NCI-H146 (cell line): ENCODE results near the gene MSRB2.
"Not testable (repeated sequence)": the region's sequence is repeated elsewhere in the genome, so short reads cannot be mapped to it uniquely, and the experiment has no call there.

Experiments
- DNase-seq: peaks from one replicate; lab custom pipeline; 2025; lab: John Stamatoyannopoulos, UW

The MSRB2 gene

DNA sequence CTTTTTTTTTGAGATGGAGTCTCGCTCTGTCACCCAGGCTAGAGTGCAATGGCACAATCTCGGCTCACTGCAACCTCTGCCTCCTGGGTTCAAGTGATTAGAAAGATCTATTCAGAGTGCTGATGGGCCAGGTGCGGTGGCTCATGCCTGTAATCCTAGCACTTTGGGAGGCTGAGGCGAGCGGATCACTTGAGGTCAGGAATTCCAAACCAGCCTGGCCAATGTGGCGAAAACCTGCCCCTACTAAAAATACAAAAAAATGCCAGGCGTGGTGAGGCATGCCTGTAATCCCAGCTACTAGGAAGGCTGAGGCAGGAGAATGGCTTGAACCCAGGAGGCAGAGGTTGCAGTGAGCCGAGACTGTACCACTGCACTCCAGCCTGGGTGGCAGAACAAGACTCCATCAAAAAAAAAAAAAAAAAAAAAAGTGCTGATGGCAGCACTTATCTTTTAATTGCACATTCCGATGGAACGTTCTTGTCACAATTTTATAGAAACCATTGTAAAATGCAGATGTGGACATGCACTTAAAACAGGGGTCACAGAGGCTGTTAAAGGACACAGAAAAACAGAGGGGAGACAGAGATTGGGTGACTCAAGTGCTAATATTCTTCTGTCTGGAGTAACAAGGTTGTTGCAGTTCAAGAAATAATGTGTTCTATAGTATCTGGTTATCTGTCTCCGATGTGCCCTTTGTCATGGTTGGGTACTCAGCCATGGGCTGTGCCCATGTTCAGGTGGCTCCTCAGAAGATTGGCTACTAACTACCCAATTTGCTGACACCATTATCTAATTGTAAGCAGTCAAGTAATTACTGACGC lies 25.1 kb upstream of the MSRB2 start:
- not testable (repeated sequence) for DNase-seq

DNA sequence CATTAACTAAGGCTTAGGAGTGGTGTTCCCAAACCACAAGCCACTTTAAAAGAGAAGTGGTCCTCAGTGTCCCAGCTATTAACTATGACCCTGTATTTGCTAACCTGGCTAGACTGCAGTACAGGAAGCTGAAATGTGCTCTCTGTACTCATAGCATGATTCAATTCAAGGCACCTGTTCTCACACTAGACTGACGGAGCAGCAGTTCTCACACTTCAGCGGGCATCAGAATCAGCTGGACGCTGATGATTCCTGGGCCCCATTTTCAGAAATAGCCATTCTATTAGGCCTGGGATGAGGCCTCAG lies 24.5 kb upstream of the MSRB2 start:
- DNase-seq: peak; percentile 24

DNA sequence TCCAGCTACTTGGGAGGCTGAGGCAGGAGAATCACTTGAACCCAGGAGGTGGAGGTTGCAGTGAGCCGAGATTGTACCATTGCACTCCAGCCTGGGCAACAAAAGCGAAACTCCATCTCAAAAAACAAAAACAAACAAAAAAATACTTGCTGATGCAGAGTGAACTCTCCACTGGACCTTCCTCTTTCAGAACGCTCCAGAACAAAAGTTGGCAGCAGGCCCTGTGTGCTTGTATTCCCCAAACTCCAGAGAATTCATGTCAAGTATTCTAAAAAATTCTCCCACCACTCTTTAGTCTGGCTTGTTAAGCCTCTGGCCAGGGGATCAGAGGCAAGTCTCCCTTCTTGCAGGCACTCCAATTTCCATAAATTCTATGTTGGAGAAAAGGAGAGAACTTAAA lies 22.8 kb upstream of the MSRB2 start:
- DNase-seq: not testable (repeated sequence)

DNA sequence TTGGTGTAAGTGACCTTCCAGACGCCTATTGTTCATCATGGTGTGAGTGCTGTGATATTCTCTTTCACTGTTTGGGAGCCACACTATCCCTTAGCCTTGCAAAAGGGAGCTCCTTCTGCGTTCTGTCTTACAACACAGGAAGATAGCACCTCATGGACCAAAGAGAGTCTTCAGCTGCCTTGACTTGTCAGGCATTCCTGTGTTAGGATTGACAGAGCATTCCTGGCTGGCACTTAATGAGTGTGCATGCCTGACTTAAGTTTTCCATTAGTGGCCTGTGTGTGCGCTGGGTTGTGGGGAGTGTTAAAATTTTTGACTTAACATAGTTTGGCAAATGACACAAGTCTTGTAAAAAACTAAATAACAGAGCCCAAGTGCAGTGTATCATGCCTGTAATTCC lies 21.9 kb upstream of the MSRB2 start:
- no peak for DNase-seq

DNA sequence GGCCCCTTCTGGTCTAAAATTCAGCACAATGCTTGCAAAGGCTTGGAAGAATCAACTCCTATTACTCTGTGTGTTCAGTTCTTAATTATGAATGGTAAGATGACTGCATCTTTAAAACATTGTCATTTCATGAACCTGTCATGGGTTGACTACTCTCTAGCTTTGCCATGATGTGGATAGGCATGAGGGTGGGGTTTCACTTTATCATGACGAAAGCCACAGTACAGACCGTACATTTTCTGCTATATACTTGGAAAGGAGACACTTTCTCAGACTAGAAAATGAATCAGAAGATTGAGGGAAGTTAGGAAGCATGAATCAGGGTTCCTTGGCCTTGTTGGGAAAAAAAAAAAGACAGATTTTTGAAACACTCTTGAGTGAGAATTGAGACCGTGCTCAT lies 19.7 kb upstream of the MSRB2 start:
- DNase-seq: no peak

- no peak for DNase-seq
Measured at GRCh38 chr10:23078114-23078513, 17.3 kb upstream of the MSRB2 start.

GRCh38 chr10:23079700-23080099 lies 15.7 kb upstream of the MSRB2 start:
- no peak for DNase-seq

DNA sequence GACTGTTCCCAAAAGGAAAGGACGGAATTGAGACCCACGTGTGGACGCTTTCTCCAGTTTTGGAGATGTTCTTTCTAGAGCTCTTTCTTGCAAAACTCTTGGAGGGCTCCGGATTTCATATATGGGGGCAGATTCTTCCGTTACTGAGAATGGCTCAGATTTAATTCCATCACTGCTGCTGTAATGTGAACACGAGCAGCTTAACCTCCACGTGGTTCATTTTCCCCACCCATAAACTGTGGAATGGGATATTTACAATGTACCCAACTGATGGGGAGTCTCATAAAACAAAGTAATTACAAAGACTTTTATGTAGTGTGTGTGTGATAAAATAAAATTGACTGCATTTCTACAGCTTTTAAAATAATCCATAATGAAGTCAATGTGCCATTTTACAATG lies 15.1 kb upstream of the MSRB2 start:
- no peak for DNase-seq

DNA sequence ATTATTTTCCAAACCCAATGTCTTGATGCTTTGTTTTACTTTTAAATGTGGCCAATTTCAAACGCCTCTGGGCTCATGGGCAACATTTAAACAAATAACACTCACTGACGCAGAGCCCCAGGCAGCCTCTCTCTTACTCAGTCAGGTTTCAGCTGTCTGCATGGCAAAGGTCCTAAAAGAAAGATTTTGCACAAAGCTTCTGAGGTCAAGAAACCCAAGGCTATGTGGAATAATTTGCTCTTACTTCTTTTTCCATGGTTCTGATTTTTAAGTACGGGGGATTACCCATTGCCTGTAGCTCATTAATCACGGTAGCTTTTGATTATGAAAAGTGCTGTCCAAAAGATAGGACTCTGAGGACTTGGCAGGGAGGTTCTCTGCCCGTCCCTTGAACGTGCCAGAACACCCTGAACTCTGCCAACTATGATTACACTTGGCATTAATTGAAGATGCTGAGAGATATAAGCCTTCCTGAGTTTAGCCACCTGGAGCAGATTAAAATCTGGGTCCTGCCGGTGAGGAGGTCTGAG lies 14.1 kb upstream of the MSRB2 start:
- DNase-seq: no peak

DNA sequence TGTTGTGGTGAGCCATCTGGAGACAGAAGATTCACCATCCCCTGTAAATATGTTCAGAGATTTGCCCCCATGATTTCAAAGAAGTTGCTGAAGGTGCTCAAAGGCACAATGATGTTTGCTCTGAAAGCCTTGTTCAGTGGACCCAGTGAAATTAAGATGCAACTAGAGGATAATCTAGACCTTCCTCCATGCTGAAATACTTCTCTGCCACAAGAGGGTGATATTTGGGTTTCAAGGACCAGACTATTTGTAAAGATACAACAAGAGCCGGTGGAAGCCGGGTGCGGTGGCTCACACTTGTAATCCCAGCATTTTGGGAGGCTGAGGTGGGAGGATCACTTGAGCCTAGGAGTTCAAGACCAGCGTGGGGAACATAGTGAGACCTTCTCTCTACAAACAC lies 13.5 kb upstream of the MSRB2 start:
- peak; percentile 44 for DNase-seq

DNA sequence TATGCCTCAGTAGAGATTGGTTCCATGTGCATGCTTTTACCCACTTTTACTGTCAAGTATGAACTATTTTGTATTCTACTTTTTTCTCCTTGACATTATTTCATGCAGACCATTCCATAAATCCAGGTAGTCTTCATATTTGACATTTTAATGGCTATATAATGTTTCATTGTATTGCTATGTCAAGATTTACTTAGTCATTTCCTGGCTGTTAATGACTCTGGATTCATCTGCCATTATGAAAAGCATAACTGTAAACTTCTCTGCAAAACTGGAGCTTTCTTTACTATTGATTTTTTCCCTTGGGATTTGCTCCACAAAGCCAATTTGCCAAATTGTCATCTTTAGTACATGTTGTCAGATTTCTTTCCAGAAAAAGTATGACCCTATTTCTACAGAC lies 6.8 kb upstream of the MSRB2 start:
- peak; percentile 8 for DNase-seq

GRCh38 chr10:23094786-23095403 lies 484 bp upstream of the MSRB2 start:
- DNase-seq: no peak

- DNase-seq: peak; percentile 48
Measured at GRCh38 chr10:23095966-23096801, 805 bp downstream of the MSRB2 start.

GRCh38 chr10:23096802-23097549 lies 1.6 kb downstream of the MSRB2 start:
- DNase-seq: no peak

- DNase-seq: no peak
Measured at GRCh38 chr10:23099079-23099478, 3.7 kb downstream of the MSRB2 start.

- DNase-seq: no peak
Measured at GRCh38 chr10:23099816-23100215, 4.4 kb downstream of the MSRB2 start.

DNA sequence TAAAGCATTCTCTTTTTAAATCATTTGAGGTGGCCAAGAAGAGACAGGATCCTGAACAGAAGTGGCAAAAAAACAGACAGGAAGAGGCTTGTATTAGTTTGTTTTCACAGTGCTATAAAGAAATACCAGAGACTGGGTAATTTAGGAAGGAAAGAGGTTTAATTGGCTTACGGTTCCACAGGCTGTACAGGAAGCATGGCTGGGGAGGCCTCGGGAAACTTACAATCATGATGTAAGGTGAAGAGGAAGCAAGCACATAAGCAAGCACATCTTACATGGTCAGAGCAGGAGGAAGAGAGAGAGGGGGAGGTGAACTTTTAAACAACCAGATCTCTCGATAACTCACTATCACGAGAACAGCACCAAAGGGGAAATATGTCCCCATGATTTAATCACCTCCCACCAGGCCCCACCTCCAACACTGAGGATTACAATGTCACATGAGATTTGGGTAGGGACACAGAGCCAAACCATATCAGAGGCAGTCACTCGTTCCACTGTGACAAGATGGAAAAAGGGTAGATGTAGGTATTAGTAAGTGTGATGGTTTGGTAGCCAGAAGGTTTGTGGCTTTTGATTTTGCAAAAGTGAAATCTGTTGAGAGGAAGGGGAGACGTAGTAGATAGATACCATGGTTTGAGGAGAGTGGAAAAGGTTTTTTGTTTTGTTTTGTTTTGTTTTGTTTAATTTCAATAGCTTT lies 5.1 kb downstream of the MSRB2 start:
- DNase-seq: no peak

DNA sequence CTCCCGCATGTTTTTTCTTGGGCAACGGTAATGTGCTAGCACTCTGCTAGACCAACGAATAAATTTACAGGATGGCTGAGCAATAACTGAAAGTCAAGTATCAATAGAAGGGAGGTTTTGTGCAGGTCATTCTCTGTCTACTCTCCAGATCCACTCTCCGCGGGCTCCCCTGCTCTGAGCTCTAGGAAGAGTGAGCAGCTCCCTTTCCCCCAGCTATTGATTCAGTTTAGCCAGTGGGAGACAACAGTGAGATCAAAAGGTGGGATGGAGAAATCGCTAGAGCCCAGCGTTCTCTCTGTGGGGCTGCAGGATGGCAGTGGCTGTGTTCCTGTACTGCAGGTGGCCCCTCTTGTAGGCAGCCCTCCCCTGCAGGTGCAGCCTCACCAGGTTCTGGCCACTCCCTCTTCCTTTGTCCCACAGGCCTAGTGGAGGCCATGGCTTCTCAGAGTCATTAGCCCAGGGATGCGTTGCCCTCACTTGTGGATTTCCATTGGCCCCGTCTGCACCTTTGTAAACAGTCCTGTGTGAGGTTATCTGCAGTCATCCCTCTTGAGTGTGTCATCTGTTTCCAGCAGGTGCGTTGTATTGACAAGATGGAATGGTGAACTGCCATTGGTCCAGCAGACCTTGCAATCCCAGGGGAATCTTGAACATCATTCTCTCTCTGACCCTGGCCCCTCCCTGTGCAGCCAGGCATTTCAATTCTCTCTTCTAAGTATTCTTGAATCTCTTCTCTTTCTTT lies 11.1 kb downstream of the MSRB2 start:
- DNase-seq: peak; percentile 100

- no peak for DNase-seq
Measured at GRCh38 chr10:23110722-23111516, 15.5 kb downstream of the MSRB2 start.
